TTC549 (cell line): Measurements from ENCODE around the gene CALM3.
"Not testable (repeated sequence)": the region's sequence is repeated elsewhere in the genome, so short reads cannot be mapped to it uniquely, and the experiment has no call there.

Experiments
- FAIRE-seq: peaks from 2 replicates; lab custom pipeline; 2012; peaks lifted over from hg19 to GRCh38; lab: Jason Lieb, UNC

The CALM3 gene

GRCh38 chr19:46616631-46617322 is 15.6 kb downstream of the CALM3 start:
- FAIRE-seq: no peak

- no peak for FAIRE-seq
These were observed 16.5 kb downstream of the CALM3 start for GRCh38 chr19:46617601-46618000.

DNA sequence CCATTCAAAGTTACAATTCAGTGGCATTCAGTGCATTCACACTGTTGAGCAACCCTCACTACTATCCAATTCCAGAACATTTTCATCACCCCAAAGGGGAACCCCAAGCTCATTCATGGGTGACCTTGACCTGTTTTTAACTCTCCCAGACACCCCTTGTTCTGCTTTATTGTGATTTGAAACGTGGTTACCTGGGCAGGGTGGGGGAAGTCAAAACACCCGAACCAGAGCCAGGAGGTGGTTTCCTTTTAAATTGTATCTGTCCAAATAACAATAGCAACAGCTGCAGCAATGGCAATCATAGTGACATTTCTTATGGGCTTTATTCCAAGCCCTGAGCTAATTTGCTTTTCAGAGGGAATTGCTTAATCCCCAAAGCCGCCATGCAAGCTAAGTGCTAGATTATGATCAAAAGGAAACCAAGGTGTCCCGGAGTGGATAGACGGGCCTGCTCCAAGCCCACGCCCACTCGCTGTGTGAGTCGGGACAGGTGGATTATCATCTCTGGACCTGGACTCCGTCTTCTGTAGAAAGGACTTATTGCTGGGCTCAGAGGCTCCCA is 17.6 kb downstream of the CALM3 start:
- no peak for FAIRE-seq

DNA sequence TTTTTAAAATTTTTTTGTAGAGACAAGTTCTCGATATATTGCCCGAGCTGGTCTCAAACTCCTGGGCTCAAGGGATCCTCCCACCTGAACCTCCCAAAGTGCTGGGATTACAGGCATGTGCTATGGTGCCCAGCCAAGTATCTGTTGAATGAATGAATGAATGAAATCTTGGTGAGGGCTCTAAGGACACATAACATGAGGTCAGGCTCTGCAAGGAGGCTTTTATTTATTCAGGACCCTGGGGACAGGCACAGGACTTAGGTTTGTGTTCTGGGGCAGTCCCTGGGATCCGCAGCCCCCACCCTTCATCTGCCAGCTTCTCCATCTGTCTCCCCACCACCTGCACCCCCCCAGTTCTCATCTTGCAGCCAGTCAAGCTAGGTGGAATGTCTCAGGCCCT is 19.1 kb downstream of the CALM3 start:
- no peak for FAIRE-seq

GRCh38 chr19:46620716-46621115 is 19.6 kb downstream of the CALM3 start:
- no peak for FAIRE-seq

GRCh38 chr19:46621191-46622117 is 20.3 kb downstream of the CALM3 start:
- FAIRE-seq: no peak

DNA sequence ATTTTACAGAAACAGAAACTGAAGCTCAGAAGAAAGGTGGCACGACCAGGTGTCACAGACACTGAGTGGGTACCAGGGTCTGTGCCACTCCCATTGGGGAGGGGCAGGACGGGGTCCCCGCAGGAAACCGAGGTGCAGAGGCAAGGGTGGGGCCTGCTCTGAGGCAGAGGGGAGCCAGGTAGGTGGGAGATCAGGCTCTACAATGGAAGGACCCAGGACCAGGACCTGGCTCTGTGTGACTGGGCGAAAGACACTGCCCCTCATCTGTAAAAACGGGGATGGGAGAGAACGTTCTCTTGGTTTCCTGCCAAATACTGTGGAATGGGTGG is 21.0 kb downstream of the CALM3 start:
- FAIRE-seq: no peak

- no peak for FAIRE-seq
These were observed 22.9 kb downstream of the CALM3 start for GRCh38 chr19:46623915-46624502.

GRCh38 chr19:46624958-46625661 is 24.0 kb downstream of the CALM3 start, which contains the start of gene PTGIR:
Gene PTGIR (minus strand): TSS chr19:46625089. CDS start chr19:46624225, 864 bp downstream.
- FAIRE-seq: no peak

DNA sequence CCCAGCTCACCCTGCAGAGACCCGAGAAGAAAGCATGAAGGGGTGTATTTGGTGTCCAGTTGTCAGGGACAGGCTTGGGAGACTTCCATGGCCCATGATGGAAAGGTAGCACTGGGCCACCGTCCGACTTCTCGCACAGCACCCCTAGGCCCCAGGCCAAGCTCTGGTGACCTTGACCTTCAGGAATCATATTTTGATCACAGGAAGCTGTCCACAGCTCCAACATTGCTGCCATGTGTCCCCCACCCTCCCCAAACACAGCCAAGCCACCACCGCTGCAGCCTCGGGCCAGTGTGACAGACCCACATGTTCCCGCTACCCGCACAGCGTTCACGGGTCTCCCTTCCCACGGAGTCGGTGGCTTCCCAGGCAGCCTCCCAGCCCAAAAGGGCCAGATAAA is 24.6 kb downstream of the CALM3 start:
- no peak for FAIRE-seq

DNA sequence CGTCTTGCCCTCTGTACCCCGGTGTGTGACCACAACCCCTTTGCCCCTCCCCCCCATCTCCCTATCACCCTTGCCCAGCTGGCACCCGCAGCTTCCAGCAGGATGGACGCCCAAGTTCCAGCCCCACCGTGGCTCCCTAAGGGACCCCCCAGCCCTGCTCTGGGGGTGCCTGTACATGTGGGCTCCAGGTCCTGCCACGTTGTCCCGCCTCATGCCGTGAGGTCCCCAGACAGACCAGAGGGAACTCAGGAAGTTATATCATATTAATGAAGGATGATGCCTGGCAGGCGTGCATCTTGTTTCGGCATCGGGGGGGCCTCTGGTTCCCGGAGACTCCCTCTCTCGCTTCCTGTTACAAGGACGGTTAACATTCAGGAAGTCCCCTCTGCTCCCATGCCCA is 25.3 kb downstream of the CALM3 start:
- FAIRE-seq: no peak

DNA sequence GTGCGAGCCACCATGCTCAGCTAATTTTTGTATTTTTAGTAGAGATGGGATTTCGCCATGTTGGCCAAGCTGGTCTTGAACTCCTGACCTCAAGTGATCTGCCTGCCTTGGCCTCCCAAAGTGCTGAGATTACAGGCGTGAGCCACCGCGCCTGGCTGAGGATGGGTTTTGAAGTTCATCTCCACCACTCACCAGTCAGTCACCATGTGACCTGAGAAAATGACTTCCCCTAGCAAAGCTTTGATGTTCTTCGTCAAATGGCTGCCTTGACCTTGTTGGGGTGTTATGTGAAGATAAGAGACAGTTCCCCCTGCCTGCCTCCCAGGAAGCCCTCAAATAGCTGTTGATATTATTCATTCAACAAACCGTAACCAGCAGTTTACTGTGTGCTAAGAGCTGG is 27.8 kb downstream of the CALM3 start:
- FAIRE-seq: not testable (repeated sequence)

GRCh38 chr19:46629546-46630025 is 28.5 kb downstream of the CALM3 start:
- no peak for FAIRE-seq

GRCh38 chr19:46630586-46631205 is 29.6 kb downstream of the CALM3 start:
- no peak for FAIRE-seq

DNA sequence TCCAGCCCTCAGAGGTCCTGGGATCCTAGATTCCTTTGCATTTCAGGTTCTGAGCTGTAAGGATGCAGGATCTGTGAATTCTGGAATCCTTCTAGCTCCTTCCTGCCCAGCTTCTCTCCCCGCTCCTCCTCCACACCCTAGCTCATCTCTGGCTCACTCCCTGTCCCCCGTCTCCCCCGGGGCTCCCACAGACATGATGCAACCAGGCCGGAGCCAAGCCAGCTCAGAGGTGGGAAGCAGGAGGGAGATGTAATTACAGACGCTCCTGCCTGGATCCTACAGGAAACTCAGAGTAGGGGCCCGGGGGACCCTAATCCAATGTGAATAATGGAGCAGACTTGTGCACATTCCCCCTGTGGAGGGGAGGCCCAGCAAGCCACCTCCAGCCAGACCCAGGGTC is 30.4 kb downstream of the CALM3 start:
- FAIRE-seq: no peak

GRCh38 chr19:46633130-46633529 is 32.0 kb downstream of the CALM3 start:
- FAIRE-seq: no peak

DNA sequence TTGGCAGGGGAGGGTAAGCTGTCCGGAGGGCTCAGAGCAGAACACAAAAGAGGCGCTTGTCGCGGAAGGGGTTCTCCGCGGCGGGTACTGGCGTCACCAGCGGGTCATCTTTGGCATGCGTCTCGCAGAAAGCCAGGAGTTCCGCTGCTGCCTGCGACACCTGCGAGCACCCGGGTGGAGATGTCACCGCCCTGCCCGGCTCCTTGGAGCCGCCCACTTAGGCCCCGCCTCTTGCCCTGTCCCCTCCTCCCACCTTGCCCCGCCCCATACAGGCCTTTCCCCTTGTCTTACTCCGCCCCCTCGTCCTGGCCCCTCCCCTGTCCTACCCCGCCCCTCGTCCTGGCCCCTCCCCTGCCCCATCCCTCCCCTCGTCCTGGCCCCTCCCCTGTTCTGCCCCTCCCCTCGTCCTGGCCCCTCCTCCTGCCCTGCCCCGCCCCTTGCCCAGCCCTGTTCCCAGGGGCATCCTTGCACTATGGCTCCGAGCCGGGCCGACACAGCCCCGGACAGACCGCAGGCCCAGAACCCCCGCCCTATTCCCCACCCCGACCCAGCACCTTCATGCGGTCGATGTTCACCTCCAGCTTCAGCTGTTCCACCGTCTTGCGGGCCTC is 33.0 kb downstream of the CALM3 start:
- FAIRE-seq: no peak

DNA sequence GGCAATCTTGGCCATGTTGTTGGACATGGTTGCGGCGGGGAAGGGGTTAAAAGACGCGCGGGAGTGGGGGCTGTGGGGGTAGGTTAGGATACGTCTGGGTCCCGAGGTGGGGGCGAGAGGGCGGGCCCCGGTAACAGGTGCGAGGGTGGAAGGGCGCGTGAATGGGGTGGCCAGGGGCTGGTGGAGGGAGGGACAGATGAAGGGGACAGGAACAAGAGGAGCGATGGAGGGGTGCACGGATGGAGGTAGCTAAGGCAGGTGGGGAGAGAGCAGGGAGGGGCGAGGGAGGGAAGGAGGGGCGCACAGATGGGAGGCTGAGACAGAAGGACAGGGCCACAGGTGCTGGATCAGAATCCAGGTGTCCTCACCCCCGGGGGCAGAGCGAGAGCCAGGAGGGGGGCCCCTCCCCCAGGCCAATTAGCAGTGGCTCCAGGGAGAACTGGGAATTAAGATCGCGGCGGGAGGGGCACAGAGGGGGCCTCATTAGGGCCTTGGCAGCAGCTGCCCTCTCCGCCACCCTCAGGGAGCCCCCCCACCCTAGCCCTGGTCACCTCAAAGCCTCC is 33.6 kb downstream of the CALM3 start:
- FAIRE-seq: no peak

GRCh38 chr19:46635920-46636761 is 35.0 kb downstream of the CALM3 start, which contains the start of gene GNG8:
Gene GNG8 (minus strand): TSS chr19:46636202. CDS start chr19:46634682, 1,520 bp downstream.
- FAIRE-seq: no peak

- FAIRE-seq: no peak
These were observed 36.1 kb downstream of the CALM3 start for GRCh38 chr19:46637224-46637623.
